GM08714 (cell line): ENCODE results near the gene LIPC.

Source experiments
- H3K4me3 ChIP-seq: fragments of 200-500 bp; sonication (Bioruptor generic); 2 replicates; pipeline ENCODE4 v1.5.1; 2014; ENCODE audit warnings: mild to moderate bottlenecking, low read length, inconsistent platforms
- ZNF274 ChIP-seq: IDR thresholded peaks from 2 replicates; pipeline ENCODE4 v1.6.1; 2012; ENCODE audit warnings: mild to moderate bottlenecking, low read depth, low read length

Gene LIPC

GRCh38 chr15:58437531-58438105 lies 5.8 kb downstream of the LIPC start:
- H3K4me3 ChIP-seq, result no peak overlapping the region
- TF ChIP-seq ZNF274, result no peak

- no peak overlapping the region for H3K4me3 ChIP-seq
- no peak for TF ChIP-seq ZNF274
Observed at GRCh38 chr15:58438111-58438510, 6.3 kb downstream of the LIPC start.

- TF ChIP-seq ZNF274, result no peak
- no peak overlapping the region for H3K4me3 ChIP-seq
Observed at GRCh38 chr15:58438956-58439355, 7.2 kb downstream of the LIPC start.

- no peak overlapping the region for H3K4me3 ChIP-seq
- TF ChIP-seq ZNF274, result no peak
Observed at GRCh38 chr15:58440158-58440910, 8.5 kb downstream of the LIPC start.

- TF ChIP-seq ZNF274, result no peak
- H3K4me3 ChIP-seq, result no peak overlapping the region
Observed at GRCh38 chr15:58440922-58441321, 9.1 kb downstream of the LIPC start.

- no peak overlapping the region for H3K4me3 ChIP-seq
- TF ChIP-seq ZNF274, result no peak
Observed at GRCh38 chr15:58441376-58442070, 9.7 kb downstream of the LIPC start.

- H3K4me3 ChIP-seq, result no peak overlapping the region
- no peak for TF ChIP-seq ZNF274
Observed at GRCh38 chr15:58442122-58442521, 10.3 kb downstream of the LIPC start.

GRCh38 chr15:58443308-58443707 lies 11.5 kb downstream of the LIPC start:
- no peak overlapping the region for H3K4me3 ChIP-seq
- TF ChIP-seq ZNF274, result no peak

- no peak for TF ChIP-seq ZNF274
- no peak overlapping the region for H3K4me3 ChIP-seq
Observed at GRCh38 chr15:58444056-58444455, 12.3 kb downstream of the LIPC start.

- TF ChIP-seq ZNF274, result no peak
- no peak overlapping the region for H3K4me3 ChIP-seq
Observed at GRCh38 chr15:58444658-58445332, 13.0 kb downstream of the LIPC start.

- no peak for TF ChIP-seq ZNF274
- no peak overlapping the region for H3K4me3 ChIP-seq
Observed at GRCh38 chr15:58445865-58446264, 14.1 kb downstream of the LIPC start.

GRCh38 chr15:58446521-58446920 lies 14.7 kb downstream of the LIPC start:
- TF ChIP-seq ZNF274, result no peak
- no peak overlapping the region for H3K4me3 ChIP-seq

GRCh38 chr15:58447271-58448010 lies 15.7 kb downstream of the LIPC start:
- TF ChIP-seq ZNF274, result no peak
- H3K4me3 ChIP-seq, result no peak overlapping the region

GRCh38 chr15:58448331-58448730 lies 16.5 kb downstream of the LIPC start:
- no peak overlapping the region for H3K4me3 ChIP-seq
- no peak for TF ChIP-seq ZNF274
